ENCODE data around the gene PNPLA7. TPM values are rescaled to one million over a fixed set of nuclear protein-coding genes. Genes with fewer than 3 reads are reported as not detected.

PNPLA7 gene
- total and polyA plus RNA-seq, 2 of the 8 experiments (the other 6 are each of a cell fraction or from before 2014, with no cell fraction given) = 0.35 to 0.47 TPM

DNA sequence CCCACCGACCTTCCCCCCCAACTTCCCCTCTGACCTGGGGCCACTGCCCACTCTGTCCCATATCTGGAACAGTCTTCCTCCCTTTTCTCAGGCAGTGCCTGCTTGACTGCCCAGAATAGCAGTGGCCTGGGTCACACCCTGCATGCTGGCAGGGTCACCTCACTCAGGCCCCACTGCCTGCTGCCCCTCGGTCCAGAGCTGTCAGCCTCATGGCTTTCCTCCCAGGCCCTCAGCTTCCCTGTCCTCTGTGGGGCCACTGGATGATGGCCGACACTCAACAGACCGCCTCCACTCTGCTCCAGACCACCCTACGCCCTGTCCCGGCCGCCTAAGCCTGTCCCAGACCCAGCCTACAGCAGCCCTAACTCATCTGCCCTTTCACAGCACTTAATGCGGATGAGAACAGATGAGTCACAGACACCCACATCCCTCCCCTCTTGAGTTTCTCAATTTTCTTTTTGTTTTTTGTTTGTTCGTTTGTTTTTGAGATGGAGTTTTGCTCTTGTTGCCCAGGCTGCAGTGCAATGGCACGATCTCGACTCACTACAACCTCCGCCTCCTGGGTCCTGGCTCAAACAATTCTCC, 5.9 kb downstream of the PNPLA7 start:
- Histone ChIP-seq H2AFZ (ENCODE audit: low read length) (no peak overlapping the region), H3K23me2 (ENCODE audit: low read depth, low read length) (no peaks in the 10 kb centered on the region), H3K9me3 (ENCODE audit: insufficient read depth in 2 of 2, low read depth in 1 of 2, low read length in 1 of 2) (peaks cover 7 to 12% of the 10 kb centered on the region in 2 experiments; a peak in 3 of 4 replicates), H4K8ac (ENCODE audit: extremely low read depth, insufficient read depth, low read length) (peak overlapping the region; percentile 22; the same call in 1 of the 2 replicates), H2BK120ac (replicated peaks; ENCODE audit: low read depth, low read length) (no peak overlapping the region), H3K4ac (replicated peaks; ENCODE audit: insufficient read length, low read depth, low read length) (no peak overlapping the region), H3K4me2 (ENCODE audit: insufficient read depth in 1 of 2, low read depth in 2 of 2, low read length in 2 of 2) (no peak overlapping the region), H3K9ac (replicated peaks in 1 of 4; ENCODE audit: extremely low read depth in 1 of 4, low read depth in 3 of 4, low read length in 3 of 4) (no peak overlapping the region), H3K4me1 (replicated peaks in 1 of 4; ENCODE audit: control insufficient read depth in 3 of 4, insufficient read depth in 4 of 4, low read length in 3 of 4) (no peaks in the 10 kb centered on the region; a peak in 1 of 7 replicates), H3K36me3 (ENCODE audit: control insufficient read depth in 2 of 4, insufficient read depth in 4 of 4, low read length in 3 of 4) (no peaks in the 10 kb centered on the region), H4K91ac (replicated peaks; ENCODE audit: insufficient read length, low read length) (no peak overlapping the region), H2BK5ac (ENCODE audit: low read depth, low read length) (no peak overlapping the region), H3K23ac (ENCODE audit: insufficient read length) (no peak overlapping the region), H3K79me1 (ENCODE audit: low read depth, low read length) (no peaks in the 10 kb centered on the region), H2BK20ac (ENCODE audit: low read length) (no peak overlapping the region), H3K14ac (ENCODE audit: insufficient read length) (no peak overlapping the region), H3K27ac (ENCODE audit: low read depth, low read length) (no peak overlapping the region), H3K79me2 (ENCODE audit: control insufficient read depth in 1 of 2, insufficient read depth in 2 of 2, low read length in 2 of 2) (no peaks in the 10 kb centered on the region), H3K18ac (ENCODE audit: extremely low read depth, low read length) (no peak overlapping the region), H4K20me1 (replicated peaks in 1 of 2; ENCODE audit: control insufficient read depth in 1 of 2, insufficient read depth in 2 of 2, low read length in 2 of 2) (peaks cover 0 to 1% of the 10 kb centered on the region in 2 experiments), H3K56ac (replicated peaks; ENCODE audit: insufficient read length, low read depth, low read length) (no peak overlapping the region), H2BK15ac (ENCODE audit: low read length) (no peak overlapping the region), H2BK12ac (ENCODE audit: low read depth, low read length) (no peak overlapping the region), H3K27me3 (replicated peaks in 1 of 4; ENCODE audit: control insufficient read depth in 3 of 4, extremely low read depth in 1 of 4, insufficient read depth in 3 of 4, low read length in 3 of 4) (no peaks in the 10 kb centered on the region), H4K5ac (ENCODE audit: insufficient read length, low read depth, low read length) (no peak overlapping the region), H3K4me3 (ENCODE audit: extremely low read depth in 1 of 4, insufficient read depth in 2 of 4, low read depth in 3 of 4, low read length in 4 of 4) (no peak overlapping the region), H2AK5ac (ENCODE audit: low read depth, low read length) (no peak overlapping the region)
- no peak for FAIRE-seq
- ChIA-PET POLR2A (ENCODE audit: partially characterized antibody) (interaction anchor here (2.5 kb wide), 1 partner anchor 8 kb away, joined by 7 read pairs; the partner anchor contains the start of gene MRPL41), CTCF (ENCODE audit: partially characterized antibody) (interaction anchor here (2.4 kb wide), 1 partner anchor 9 kb away, joined by 13 read pairs; no protein-coding TSS in a partner anchor)
- 90% methylated on average over 12 of the region's 12 CpGs; no CpG with 5 or more reads in 1 of the 2 experiments for WGBS, 2 experiments (ENCODE audit: extremely low coverage in 1 of 2, insufficient coverage in 1 of 2, insufficient read length in 1 of 2, insufficient replicate concordance in 2 of 2, low coverage in 1 of 2, low lambda C conversion rate in 2 of 2, missing lambda C conversion rate in 1 of 2)
- no peak for DNase-seq (ENCODE audit: low read depth in 1 of 2, low spot score in 2 of 2)
- TF ChIP-seq TEAD4 (IDR thresholded peaks at IDR 0.05; ENCODE audit: low read depth, low read length) = no peak
- no peak for TF ChIP-seq SAP30 (IDR thresholded peaks at IDR 0.05; ENCODE audit: insufficient read depth, insufficient replicate concordance, low read length)
- no peak for TF ChIP-seq CBX8 (IDR thresholded peaks at IDR 0.05; ENCODE audit: borderline replicate concordance, low read depth, low read length)
- TF ChIP-seq BACH1 (IDR thresholded peaks at IDR 0.05; ENCODE audit: low read length) = no peak
- TF ChIP-seq, protein P1, sequence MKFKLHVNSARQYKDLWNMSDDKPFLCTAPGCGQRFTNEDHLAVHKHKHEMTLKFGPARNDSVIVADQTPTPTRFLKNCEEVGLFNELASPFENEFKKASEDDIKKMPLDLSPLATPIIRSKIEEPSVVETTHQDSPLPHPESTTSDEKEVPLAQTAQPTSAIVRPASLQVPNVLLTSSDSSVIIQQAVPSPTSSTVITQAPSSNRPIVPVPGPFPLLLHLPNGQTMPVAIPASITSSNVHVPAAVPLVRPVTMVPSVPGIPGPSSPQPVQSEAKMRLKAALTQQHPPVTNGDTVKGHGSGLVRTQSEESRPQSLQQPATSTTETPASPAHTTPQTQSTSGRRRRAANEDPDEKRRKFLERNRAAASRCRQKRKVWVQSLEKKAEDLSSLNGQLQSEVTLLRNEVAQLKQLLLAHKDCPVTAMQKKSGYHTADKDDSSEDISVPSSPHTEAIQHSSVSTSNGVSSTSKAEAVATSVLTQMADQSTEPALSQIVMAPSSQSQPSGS (IDR thresholded peaks at IDR 0.05; ENCODE audit: low read length) = no peak
- TF ChIP-seq, protein P2, sequence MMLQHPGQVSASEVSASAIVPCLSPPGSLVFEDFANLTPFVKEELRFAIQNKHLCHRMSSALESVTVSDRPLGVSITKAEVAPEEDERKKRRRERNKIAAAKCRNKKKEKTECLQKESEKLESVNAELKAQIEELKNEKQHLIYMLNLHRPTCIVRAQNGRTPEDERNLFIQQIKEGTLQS (IDR thresholded peaks at IDR 0.05; ENCODE audit: insufficient read depth, low read depth, low read length) = no peak
- TF ChIP-seq CHD2 (IDR thresholded peaks at IDR 0.05; ENCODE audit: low read length) = no peak
- TF ChIP-seq KDM1A (IDR thresholded peaks at IDR 0.05; ENCODE audit: borderline replicate concordance, low read length) = no peak
- no peak for TF ChIP-seq RAD21 (IDR thresholded peaks at IDR 0.05 in 1 of 2, conservative IDR thresholded peaks at IDR 0.05 in 1 of 2; ENCODE audit: low read depth in 2 of 2, low read length in 2 of 2)
- TF ChIP-seq SRF (IDR thresholded peaks at IDR 0.05; ENCODE audit: low read depth, low read length) = no peak

Data from H1 (cell line).